ENCODE data around the gene PQBP1.
"Not testable (repeated sequence)": the region's sequence is repeated elsewhere in the genome, so short reads cannot be mapped to it uniquely, and the experiment has no call there.

The PQBP1 gene

DNA sequence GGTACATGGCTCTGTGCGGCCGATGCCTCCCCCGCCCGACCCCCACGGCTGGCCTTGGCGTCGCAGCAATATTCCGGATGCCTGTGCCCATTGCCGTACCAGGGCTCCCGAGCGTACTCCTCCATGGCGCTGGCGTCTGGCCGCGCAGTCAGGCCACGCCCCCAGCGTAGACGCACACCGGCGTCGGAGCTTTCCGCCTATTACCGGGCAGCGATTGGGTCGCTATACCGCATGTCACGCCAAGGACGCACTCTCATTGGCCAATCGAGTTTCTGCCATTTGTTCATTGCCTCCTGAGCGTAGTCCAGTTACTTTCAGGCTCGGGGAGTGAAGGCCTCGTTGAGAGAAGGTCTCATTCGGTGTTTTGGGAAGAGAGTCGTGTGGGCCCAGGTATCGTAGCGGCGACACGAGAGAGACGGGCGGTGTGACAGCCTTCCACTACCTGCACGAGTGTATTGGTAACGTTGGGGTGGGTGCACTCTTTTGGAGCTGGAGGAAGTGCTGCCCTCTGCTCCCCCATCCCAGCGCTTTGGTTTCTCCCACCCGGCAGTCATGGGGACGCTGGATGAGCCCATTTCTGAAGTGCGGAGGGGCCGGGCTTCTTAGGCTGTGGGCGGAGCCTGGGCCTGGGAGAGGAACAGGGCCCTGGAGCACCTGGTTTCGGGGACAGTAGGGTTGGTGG is at the start of gene PQBP1, which contains the start of gene TIMM17B:
PQBP1 (plus strand) TSS at position 306 of the 682 bp plus-strand sequence. CDS start 580 bp downstream, outside the sequence.
TIMM17B (minus strand) TSS at position 144 of the 682 bp plus-strand sequence; CDS start at position 125, 19 bp downstream.
- Histone ChIP-seq H3K27me3 (replicated peaks; ENCODE audit: control insufficient read depth, insufficient read depth, low read length) (no peaks in the 10 kb centered on the region), H3K4me3 (ENCODE audit: low read length) (peak within 1 kb of the TSS; percentile 91), H3K9me3 (ENCODE audit: control insufficient read depth, low read length) (no peaks in the 10 kb centered on the region), H3K36me3 (ENCODE audit: control insufficient read depth, insufficient read depth, low read length, severe bottlenecking) (peaks cover 23% of the 10 kb centered on the region), H3K4me1 (ENCODE audit: control insufficient read depth, insufficient read depth, low read length) (peaks cover 5% of the 10 kb centered on the region), H3K9ac (ENCODE audit: low read length) (peak within 1 kb of the TSS; percentile 95)
- peak; percentile 93 for DNase-seq (ENCODE audit: low read depth)

- H3K27me3 ChIP-seq (replicated peaks; ENCODE audit: control insufficient read depth, insufficient read depth, low read length): peaks cover 17% of the 10 kb centered on the region
- H3K36me3 ChIP-seq (ENCODE audit: control insufficient read depth, insufficient read depth, low read length, severe bottlenecking): no peaks in the 10 kb centered on the region
- no peaks in the 10 kb centered on the region for H3K4me1 ChIP-seq (ENCODE audit: control insufficient read depth, insufficient read depth, low read length)
- DNase-seq (ENCODE audit: low read depth): no peak
- peaks cover 5% of the 10 kb centered on the region for H3K9me3 ChIP-seq (ENCODE audit: control insufficient read depth, low read length)
- H3K4me3 ChIP-seq (ENCODE audit: low read length): no peak overlapping the region
- no peak overlapping the region for H3K9ac ChIP-seq (ENCODE audit: low read length)
These were observed 48.9 kb upstream of the PQBP1 start for GRCh38 chrX:48848847-48849246.

GRCh38 chrX:48852857-48853256 is 44.9 kb upstream of the PQBP1 start:
- Histone ChIP-seq H3K4me1 (ENCODE audit: control insufficient read depth, insufficient read depth, low read length) (no peaks in the 10 kb centered on the region), H3K4me3 (ENCODE audit: low read length) (no peak overlapping the region), H3K9ac (ENCODE audit: low read length) (no peak overlapping the region), H3K36me3 (ENCODE audit: control insufficient read depth, insufficient read depth, low read length, severe bottlenecking) (no peaks in the 10 kb centered on the region), H3K27me3 (replicated peaks; ENCODE audit: control insufficient read depth, insufficient read depth, low read length) (peaks cover 15% of the 10 kb centered on the region), H3K9me3 (ENCODE audit: control insufficient read depth, low read length) (peaks cover 5% of the 10 kb centered on the region)
- DNase-seq (ENCODE audit: low read depth): no peak

DNA sequence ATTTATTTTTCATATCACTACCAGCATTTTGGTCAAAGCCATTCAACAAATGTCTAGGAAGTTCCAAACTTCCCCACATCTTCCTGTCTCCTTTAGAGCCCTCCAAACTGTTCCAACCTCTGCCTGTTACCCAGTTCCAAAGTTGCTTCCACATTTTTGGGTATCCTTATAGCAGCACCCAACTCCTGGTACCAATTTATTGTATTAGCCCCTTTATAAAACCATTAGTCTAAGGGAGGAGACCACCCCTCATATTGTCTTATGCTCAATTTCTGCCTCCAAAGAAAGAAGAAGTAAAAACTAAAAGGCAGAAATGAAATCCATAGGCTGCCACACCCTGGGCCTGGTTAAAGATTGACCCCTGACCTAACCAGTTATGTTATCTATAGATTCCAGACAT is 44.2 kb upstream of the PQBP1 start:
- H3K4me1 ChIP-seq (ENCODE audit: control insufficient read depth, insufficient read depth, low read length); DNase-seq (ENCODE audit: low read depth); H3K36me3 ChIP-seq (ENCODE audit: control insufficient read depth, insufficient read depth, low read length, severe bottlenecking); H3K4me3 ChIP-seq (ENCODE audit: low read length); H3K9me3 ChIP-seq (ENCODE audit: control insufficient read depth, low read length); H3K9ac ChIP-seq (ENCODE audit: low read length): not testable (repeated sequence)
- H3K27me3 ChIP-seq (replicated peaks; ENCODE audit: control insufficient read depth, insufficient read depth, low read length): peaks cover 13% of the 10 kb centered on the region

GRCh38 chrX:48854121-48854804 is 43.5 kb upstream of the PQBP1 start:
- not testable (repeated sequence) for H3K9ac ChIP-seq (ENCODE audit: low read length); H3K36me3 ChIP-seq (ENCODE audit: control insufficient read depth, insufficient read depth, low read length, severe bottlenecking); H3K9me3 ChIP-seq (ENCODE audit: control insufficient read depth, low read length); H3K4me3 ChIP-seq (ENCODE audit: low read length); H3K4me1 ChIP-seq (ENCODE audit: control insufficient read depth, insufficient read depth, low read length); DNase-seq (ENCODE audit: low read depth); H3K27me3 ChIP-seq (replicated peaks; ENCODE audit: control insufficient read depth, insufficient read depth, low read length)

- Histone ChIP-seq H3K36me3 (ENCODE audit: control insufficient read depth, insufficient read depth, low read length, severe bottlenecking) (no peaks in the 10 kb centered on the region), H3K27me3 (replicated peaks; ENCODE audit: control insufficient read depth, insufficient read depth, low read length) (peaks cover 6% of the 10 kb centered on the region), H3K4me3 (ENCODE audit: low read length) (no peak overlapping the region), H3K9me3 (ENCODE audit: control insufficient read depth, low read length) (peaks cover 5% of the 10 kb centered on the region), H3K4me1 (ENCODE audit: control insufficient read depth, insufficient read depth, low read length) (no peaks in the 10 kb centered on the region), H3K9ac (ENCODE audit: low read length) (no peak overlapping the region)
- peak; percentile 4 for DNase-seq (ENCODE audit: low read depth)
These were observed 42.8 kb upstream of the PQBP1 start for GRCh38 chrX:48854898-48855297.

GRCh38 chrX:48864210-48864609 is 33.5 kb upstream of the PQBP1 start:
- H3K4me3 ChIP-seq (ENCODE audit: low read length): no peak overlapping the region
- H3K27me3 ChIP-seq (replicated peaks; ENCODE audit: control insufficient read depth, insufficient read depth, low read length): peaks cover 9% of the 10 kb centered on the region
- no peaks in the 10 kb centered on the region for H3K4me1 ChIP-seq (ENCODE audit: control insufficient read depth, insufficient read depth, low read length)
- no peak for DNase-seq (ENCODE audit: low read depth)
- no peaks in the 10 kb centered on the region for H3K36me3 ChIP-seq (ENCODE audit: control insufficient read depth, insufficient read depth, low read length, severe bottlenecking)
- peaks cover 8% of the 10 kb centered on the region for H3K9me3 ChIP-seq (ENCODE audit: control insufficient read depth, low read length)
- H3K9ac ChIP-seq (ENCODE audit: low read length): no peak overlapping the region

GRCh38 chrX:48872017-48872416 is 25.7 kb upstream of the PQBP1 start:
- H3K36me3 ChIP-seq (ENCODE audit: control insufficient read depth, insufficient read depth, low read length, severe bottlenecking); H3K27me3 ChIP-seq (replicated peaks; ENCODE audit: control insufficient read depth, insufficient read depth, low read length); H3K4me3 ChIP-seq (ENCODE audit: low read length); DNase-seq (ENCODE audit: low read depth); H3K4me1 ChIP-seq (ENCODE audit: control insufficient read depth, insufficient read depth, low read length); H3K9ac ChIP-seq (ENCODE audit: low read length); H3K9me3 ChIP-seq (ENCODE audit: control insufficient read depth, low read length): not testable (repeated sequence)

DNA sequence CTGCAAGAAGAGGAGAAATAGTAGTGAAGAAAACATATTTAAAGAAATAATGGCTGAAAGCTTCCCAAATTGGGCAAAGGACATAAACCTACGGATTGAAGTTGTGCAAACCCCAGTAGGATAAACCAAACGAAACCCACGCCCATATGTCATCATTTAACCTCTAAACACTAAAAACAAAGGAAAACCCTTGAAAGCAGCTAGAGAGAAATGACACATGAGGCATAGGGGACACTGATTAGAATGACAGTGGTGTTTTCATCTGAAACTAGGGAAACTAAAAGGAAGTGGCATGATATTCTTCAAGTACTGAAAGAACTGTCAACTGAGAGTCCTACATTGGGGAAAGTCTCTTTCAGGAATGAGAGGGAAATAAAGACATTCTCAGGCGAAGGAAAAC is 20.8 kb upstream of the PQBP1 start:
- DNase-seq (ENCODE audit: low read depth); H3K9ac ChIP-seq (ENCODE audit: low read length); H3K36me3 ChIP-seq (ENCODE audit: control insufficient read depth, insufficient read depth, low read length, severe bottlenecking); H3K4me1 ChIP-seq (ENCODE audit: control insufficient read depth, insufficient read depth, low read length); H3K4me3 ChIP-seq (ENCODE audit: low read length); H3K27me3 ChIP-seq (replicated peaks; ENCODE audit: control insufficient read depth, insufficient read depth, low read length); H3K9me3 ChIP-seq (ENCODE audit: control insufficient read depth, low read length): not testable (repeated sequence)

DNA sequence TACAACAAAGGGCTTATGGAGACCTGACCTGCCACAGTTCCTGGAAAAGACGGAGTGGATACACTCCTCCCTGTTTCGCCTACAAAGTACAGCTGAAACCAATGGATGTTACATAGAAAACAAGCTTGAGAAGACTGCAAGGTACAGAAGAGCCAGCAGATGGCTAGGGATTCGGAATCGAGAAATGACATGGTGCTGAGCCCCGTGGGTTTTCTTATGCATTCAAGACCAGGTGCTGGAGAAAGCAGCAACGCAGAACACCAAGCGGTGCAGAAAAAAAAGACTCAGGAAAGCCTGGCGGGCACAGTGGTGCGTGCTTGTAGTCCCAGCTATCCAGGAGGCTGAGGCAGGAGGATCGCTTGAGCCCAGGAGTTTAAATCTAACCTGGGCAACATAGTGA is 14.0 kb upstream of the PQBP1 start:
- no peak overlapping the region for H3K9ac ChIP-seq (ENCODE audit: low read length)
- peaks cover 11% of the 10 kb centered on the region for H3K27me3 ChIP-seq (replicated peaks; ENCODE audit: control insufficient read depth, insufficient read depth, low read length)
- H3K36me3 ChIP-seq (ENCODE audit: control insufficient read depth, insufficient read depth, low read length, severe bottlenecking): no peaks in the 10 kb centered on the region
- no peak for DNase-seq (ENCODE audit: low read depth)
- no peaks in the 10 kb centered on the region for H3K9me3 ChIP-seq (ENCODE audit: control insufficient read depth, low read length)
- no peaks in the 10 kb centered on the region for H3K4me1 ChIP-seq (ENCODE audit: control insufficient read depth, insufficient read depth, low read length)
- H3K4me3 ChIP-seq (ENCODE audit: low read length): no peak overlapping the region

- H3K4me3 ChIP-seq (ENCODE audit: low read length); DNase-seq (ENCODE audit: low read depth); H3K4me1 ChIP-seq (ENCODE audit: control insufficient read depth, insufficient read depth, low read length); H3K9me3 ChIP-seq (ENCODE audit: control insufficient read depth, low read length); H3K36me3 ChIP-seq (ENCODE audit: control insufficient read depth, insufficient read depth, low read length, severe bottlenecking); H3K9ac ChIP-seq (ENCODE audit: low read length); H3K27me3 ChIP-seq (replicated peaks; ENCODE audit: control insufficient read depth, insufficient read depth, low read length): not testable (repeated sequence)
These were observed 11.1 kb upstream of the PQBP1 start for GRCh38 chrX:48886586-48886985.
